AG04450 (cell line): Measurements from ENCODE around the gene CCL3. TPM values are rescaled to one million over a fixed set of nuclear protein-coding genes. Genes with fewer than 3 reads are reported as not detected.

Experiments used
- CTCF ChIA-PET: fragments of 300-600, 350-600 bp; formaldehyde crosslinking; extraction: SDS; loops from one replicate; lab custom pipeline; 2022; ENCODE audit warnings: antibody characterized with exemption, inconsistent platforms; lab: Charles Lee
- POLR2A ChIA-PET: fragments of 350-600 bp; formaldehyde crosslinking; extraction: SDS; loops from one replicate; lab custom pipeline; 2021; ENCODE audit warnings: antibody characterized with exemption, inconsistent platforms; lab: Yijun Ruan, JAX
- DNase-seq: peaks from one replicate; pipeline ENCODE4 v3.0.0-alpha.2; 2011; ENCODE audit warnings: low read depth, low spot score
- H3K27ac ChIP-seq: one replicate; pipeline ENCODE4 v1.5.1; 2012; ENCODE audit warnings: low read depth, low read length, control low read depth
- H3K27me3 ChIP-seq: one replicate; pipeline ENCODE4 v1.6.0; 2012; ENCODE audit warnings: low read length; ENCODE audit not compliant: control insufficient read depth, insufficient read depth
- H3K4me3 ChIP-seq: 2 replicates; pipeline ENCODE4 v1.5.1; 2011; ENCODE audit warnings: mild to moderate bottlenecking, low read depth, low read length, control low read depth
- H3K9me3 ChIP-seq: 2 replicates; pipeline ENCODE4 v1.5.1; 2012; ENCODE audit warnings: low read length; ENCODE audit not compliant: control insufficient read depth, insufficient read depth
- polyA plus RNA-seq: library from polyadenylated mRNA; depleted of rRNA; stranded (reverse); fragments of >200 nt; gene quantifications from 2 replicates; pipeline ENCODE4 v1.2.3, GENCODE V29; 2011
- TF ChIP-seq, protein P1 (sequence below): IDR thresholded peaks from 2 replicates; pipeline ENCODE4 v1.5.1; 2011; ENCODE audit warnings: low read depth, low read length, control low read depth, inconsistent platforms

The CCL3 gene
- polyA plus RNA-seq, 1 experiment, result not detected

DNA sequence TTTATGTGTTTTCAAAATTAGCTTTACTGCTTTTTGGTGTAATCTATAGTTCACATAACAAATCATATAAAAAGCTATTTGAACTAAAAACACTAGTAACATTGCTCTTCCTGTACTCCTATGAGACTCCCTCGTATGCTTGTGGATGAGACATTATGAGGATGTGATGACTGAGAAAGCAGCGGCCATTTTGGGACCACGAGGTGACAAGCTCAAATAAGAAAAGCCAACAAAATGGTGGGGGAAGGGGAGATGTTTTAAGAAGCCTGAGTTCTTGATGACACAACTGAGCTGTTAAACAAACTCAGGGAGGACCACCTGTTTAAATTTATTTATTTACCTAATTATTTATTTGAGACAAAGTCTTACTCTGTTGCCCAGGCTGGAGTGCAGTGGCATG is 21.4 kb downstream of the CCL3 start:
- H3K27me3 ChIP-seq, result no peaks in the 10 kb centered on the region
- CTCF ChIA-PET, result interaction anchor here (0.6 to 1.6 kb wide), 3 partner anchors 80 to 99 kb away, joined by 3 to 7 read pairs (median 6); no protein-coding TSS in a partner anchor
- H3K9me3 ChIP-seq, result no peaks in the 10 kb centered on the region
- POLR2A ChIA-PET, result no interaction called here
- H3K27ac ChIP-seq, result no peak overlapping the region
- TF ChIP-seq, protein P1, sequence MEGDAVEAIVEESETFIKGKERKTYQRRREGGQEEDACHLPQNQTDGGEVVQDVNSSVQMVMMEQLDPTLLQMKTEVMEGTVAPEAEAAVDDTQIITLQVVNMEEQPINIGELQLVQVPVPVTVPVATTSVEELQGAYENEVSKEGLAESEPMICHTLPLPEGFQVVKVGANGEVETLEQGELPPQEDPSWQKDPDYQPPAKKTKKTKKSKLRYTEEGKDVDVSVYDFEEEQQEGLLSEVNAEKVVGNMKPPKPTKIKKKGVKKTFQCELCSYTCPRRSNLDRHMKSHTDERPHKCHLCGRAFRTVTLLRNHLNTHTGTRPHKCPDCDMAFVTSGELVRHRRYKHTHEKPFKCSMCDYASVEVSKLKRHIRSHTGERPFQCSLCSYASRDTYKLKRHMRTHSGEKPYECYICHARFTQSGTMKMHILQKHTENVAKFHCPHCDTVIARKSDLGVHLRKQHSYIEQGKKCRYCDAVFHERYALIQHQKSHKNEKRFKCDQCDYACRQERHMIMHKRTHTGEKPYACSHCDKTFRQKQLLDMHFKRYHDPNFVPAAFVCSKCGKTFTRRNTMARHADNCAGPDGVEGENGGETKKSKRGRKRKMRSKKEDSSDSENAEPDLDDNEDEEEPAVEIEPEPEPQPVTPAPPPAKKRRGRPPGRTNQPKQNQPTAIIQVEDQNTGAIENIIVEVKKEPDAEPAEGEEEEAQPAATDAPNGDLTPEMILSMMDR, result no peak
- no peak for DNase-seq
- no peak overlapping the region for H3K4me3 ChIP-seq

DNA sequence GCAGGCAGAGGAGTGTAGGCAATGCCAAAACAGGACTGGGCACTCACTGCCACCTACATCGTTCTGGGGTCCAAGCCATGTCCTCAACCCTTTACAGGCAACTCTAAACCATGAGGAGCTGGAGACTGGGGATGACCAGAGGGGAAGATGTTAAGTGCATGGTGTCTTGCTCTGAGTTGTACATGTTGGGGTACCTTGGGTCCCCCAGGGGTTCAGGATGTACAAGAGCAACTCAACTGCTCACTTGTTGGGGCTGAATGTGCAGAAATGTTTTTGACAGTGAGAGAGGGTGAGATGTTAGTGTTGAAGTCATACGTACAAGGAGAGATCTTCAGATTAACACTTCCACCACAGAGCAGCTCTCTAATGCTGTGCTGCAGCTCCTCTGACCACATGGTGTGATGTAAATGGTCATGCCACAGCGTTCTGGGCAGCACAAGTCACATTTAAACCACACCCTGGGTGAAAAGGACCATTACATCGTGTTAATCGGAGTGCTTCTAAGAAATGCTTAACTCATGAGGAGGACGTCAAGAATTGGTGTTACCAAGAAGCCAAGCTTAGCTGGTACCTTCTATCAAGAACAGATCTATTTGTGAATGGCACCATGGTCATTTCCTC is 23.5 kb downstream of the CCL3 start:
- no peak overlapping the region for H3K27ac ChIP-seq
- H3K4me3 ChIP-seq, result no peak overlapping the region
- CTCF ChIA-PET, result no interaction called here
- no peaks in the 10 kb centered on the region for H3K9me3 ChIP-seq
- TF ChIP-seq, protein P1, result no peak
- POLR2A ChIA-PET, result no interaction called here
- DNase-seq, result no peak
- H3K27me3 ChIP-seq, result no peaks in the 10 kb centered on the region

- ChIA-PET CTCF (interaction anchor here (0.6 to 1.1 kb wide), 3 partner anchors 9 to 95 kb away, joined by 3 read pairs; no protein-coding TSS in a partner anchor), POLR2A (no interaction called here)
- TF ChIP-seq, protein P1, result no peak
- H3K9me3 ChIP-seq, result no peaks in the 10 kb centered on the region
- H3K27me3 ChIP-seq, result no peaks in the 10 kb centered on the region
- H3K27ac ChIP-seq, result no peak within 1 kb of the TSS
- no peak for DNase-seq
- H3K4me3 ChIP-seq, result no peak within 1 kb of the TSS
Observed at GRCh38 chr17:36063786-36064541, 26.0 kb downstream of the CCL3 start, which contains the start of gene CCL18. CCL18 (plus strand) TSS chr17:36064272; CDS start chr17:36064343, 71 bp downstream.

DNA sequence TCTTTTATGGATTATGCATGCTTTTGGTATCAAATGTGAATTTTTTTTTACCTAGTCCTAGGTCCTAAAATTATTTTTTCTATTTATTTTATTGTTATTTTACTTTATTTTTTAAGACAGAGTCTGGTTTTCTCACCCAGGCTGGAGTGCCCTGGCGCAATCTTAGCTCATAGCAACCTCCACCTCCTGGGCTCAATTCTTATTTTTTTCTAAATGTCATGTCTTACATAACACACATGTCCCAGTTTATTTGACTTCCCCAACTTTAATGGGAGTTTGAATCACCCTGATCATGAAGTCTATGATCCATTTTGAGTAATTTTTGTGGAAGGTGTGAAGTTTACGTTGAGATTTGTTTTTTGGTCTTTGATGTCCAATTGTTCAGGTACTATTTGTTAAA is 29.1 kb downstream of the CCL3 start:
- H3K9me3 ChIP-seq, result no peaks in the 10 kb centered on the region
- TF ChIP-seq, protein P1, result no peak
- no peaks in the 10 kb centered on the region for H3K27me3 ChIP-seq
- no peak overlapping the region for H3K4me3 ChIP-seq
- no peak for DNase-seq
- H3K27ac ChIP-seq, result no peak overlapping the region
- ChIA-PET CTCF (no interaction called here), POLR2A (no interaction called here)

DNA sequence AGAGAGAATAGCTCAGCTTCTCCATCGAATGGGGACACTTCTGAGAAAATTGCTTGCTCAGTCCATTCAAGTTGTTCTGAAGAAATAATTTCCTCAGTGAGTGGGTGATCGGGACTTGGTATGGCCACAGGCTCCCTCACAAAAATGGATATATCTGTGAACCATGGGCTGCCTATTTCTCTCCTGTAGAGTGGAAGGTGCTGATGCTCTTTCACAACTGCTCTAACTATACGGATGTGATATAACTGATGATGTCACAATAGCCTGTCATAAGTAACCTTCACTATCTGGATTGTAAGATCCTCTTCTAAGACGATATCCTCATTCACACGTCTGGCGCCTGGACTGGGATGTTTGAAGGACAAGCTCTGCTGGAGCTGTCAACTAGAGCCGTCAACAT is 30.5 kb downstream of the CCL3 start:
- Histone ChIP-seq H3K27ac (no peak overlapping the region), H3K9me3 (no peaks in the 10 kb centered on the region), H3K4me3 (no peak overlapping the region), H3K27me3 (no peaks in the 10 kb centered on the region)
- CTCF ChIA-PET, result interaction anchor here (0.6 kb wide), 1 partner anchor 13 kb away, joined by 3 read pairs; no protein-coding TSS in a partner anchor
- TF ChIP-seq, protein P1, result no peak
- DNase-seq, result no peak
- POLR2A ChIA-PET, result no interaction called here
